GM12878 (cell line): Measurements from ENCODE around the gene TMEM121B. TPM values are rescaled to one million over a fixed set of nuclear protein-coding genes. Genes with fewer than 3 reads are reported as not detected.

Experiments
- ATAC-seq: fragments of 200-7000 bp; cut with Tn5 transposase; 3 replicates; pipeline ENCODE4 v1.9.1; 2020; ENCODE audit warnings: mild to moderate bottlenecking, moderate library complexity
- BruUV-seq: library from RNA; stranded (reverse); fragments of 400-500 nt; replicated peaks from 2 replicates; lab custom pipeline; 2021; lab: Mats Ljungman, UMichigan
- CTCF ChIA-PET: fragments of 300-600 bp; sonication (Branson Sonifier 250); formaldehyde crosslinking; extraction: SDS; loops from one replicate; lab custom pipeline; 2021; ENCODE audit warnings: inconsistent platforms; lab: Yijun Ruan, JAX
- POLR2A ChIA-PET: fragments of 350-600 bp; formaldehyde crosslinking; extraction: SDS; loops from one replicate; lab custom pipeline; 2021; ENCODE audit warnings: inconsistent platforms; lab: Charles Lee
- RAD21 ChIA-PET: fragments of 300-600 bp; sonication (Branson Sonifier 250); formaldehyde crosslinking; loops from one replicate; lab custom pipeline; 2023; ENCODE audit warnings: antibody characterized with exemption; ENCODE audit not compliant: unreplicated experiment; lab: Charles Lee
- SMC1A ChIA-PET: fragments of 300-600 bp; sonication (Branson Sonifier 250); formaldehyde crosslinking; loops from one replicate; lab custom pipeline; 2023; ENCODE audit not compliant: unreplicated experiment, uncharacterized antibody; lab: Charles Lee
- DNase-seq: peaks from one replicate; pipeline ENCODE4 v3.0.0-alpha.2; 2011; ENCODE audit warnings: low read depth, low spot score
- FAIRE-seq: peaks from 3 replicates; lab custom pipeline; 2011; peaks lifted over from hg19 to GRCh38; lab: Jason Lieb, UNC
- H2AFZ ChIP-seq: 2 replicates; pipeline ENCODE4 v1.6.0; 2011; ENCODE audit warnings: low read depth, low read length, control low read depth; ENCODE audit not compliant: control insufficient read depth
- H3K27ac ChIP-seq: 2 replicates; pipeline ENCODE4 v1.5.1; 2011; ENCODE audit warnings: control low read depth; ENCODE audit not compliant: control insufficient read depth, insufficient read depth
- H3K27me3 ChIP-seq, 2 experiments: replicated peaks in 1 of 2; 2 replicates each; pipeline versions ENCODE4 v1.6.0 to v1.6.1; 2011; ENCODE audit warnings: low read length in 1 of 2; ENCODE audit not compliant: control insufficient read depth in 2 of 2, insufficient read depth in 2 of 2
- H3K36me3 ChIP-seq, 2 experiments: 2 replicates each; pipeline ENCODE4 v1.5.1; 2011; ENCODE audit warnings: low read length in 1 of 2; ENCODE audit not compliant: control insufficient read depth in 2 of 2, insufficient read depth in 2 of 2
- H3K4me1 ChIP-seq: 2 replicates; pipeline ENCODE4 v1.6.1; 2011; ENCODE audit warnings: mild to moderate bottlenecking, low read length, moderate library complexity, mixed read lengths; ENCODE audit not compliant: control insufficient read depth, insufficient read depth
- H3K4me2 ChIP-seq: 2 replicates; pipeline ENCODE4 v1.6.0; 2011; ENCODE audit warnings: control low read depth; ENCODE audit not compliant: control insufficient read depth, insufficient read depth
- H3K4me3 ChIP-seq: fragments of 200-600 bp; sonication (generic); 2 replicates; pipeline ENCODE4 v1.5.1; 2016
- H3K79me2 ChIP-seq: 2 replicates; pipeline ENCODE4 v1.6.0; 2011; ENCODE audit warnings: low read length; ENCODE audit not compliant: control insufficient read depth, insufficient read depth
- H3K9ac ChIP-seq: 2 replicates; pipeline ENCODE4 v1.8.0; 2011; ENCODE audit warnings: low read length, control low read depth, mixed read lengths; ENCODE audit not compliant: control insufficient read depth, insufficient read depth
- H3K9me3 ChIP-seq: replicated peaks from 3 replicates; pipeline ENCODE4 v1.5.1; 2011; ENCODE audit warnings: mild to moderate bottlenecking, low read length; ENCODE audit not compliant: control insufficient read depth, insufficient read depth
- H4K20me1 ChIP-seq: 2 replicates; pipeline ENCODE4 v1.6.0; 2011; ENCODE audit not compliant: control insufficient read depth, insufficient read depth
- ASH2L ChIP-seq: fragments of 300-600, 200-600 bp; sonication (generic); IDR thresholded peaks from 2 replicates; pipeline ENCODE4 v1.6.1; 2017; ENCODE audit warnings: low read depth, mild to moderate bottlenecking, borderline replicate concordance
- HDAC6 ChIP-seq: fragments of 200-600 bp; sonication (generic); IDR thresholded peaks from one replicate; pipeline ENCODE4 v1.8.0; 2017; ENCODE audit warnings: antibody characterized with exemption; ENCODE audit not compliant: unreplicated experiment
- IRF3 ChIP-seq: fragments of 450-650 bp; IDR thresholded peaks from 2 replicates; pipeline ENCODE4 v1.6.1; 2014; ENCODE audit warnings: mild to moderate bottlenecking
- IRF5 ChIP-seq: fragments of 450-650 bp; IDR thresholded peaks from 2 replicates; pipeline ENCODE4 v1.6.1; 2017; ENCODE audit warnings: borderline replicate concordance
- MAX ChIP-seq: IDR thresholded peaks from 2 replicates; pipeline ENCODE4 v1.6.1; 2012; ENCODE audit warnings: low read depth, low read length, improper control_type of control experiment
- MTA2 ChIP-seq: fragments of 450-650 bp; IDR thresholded peaks from 2 replicates; pipeline ENCODE4 v1.6.1; 2016; ENCODE audit warnings: low read depth, mild to moderate bottlenecking, moderate library complexity
- MYB ChIP-seq: fragments of 150-350 bp; IDR thresholded peaks from 2 replicates; pipeline ENCODE4 v1.6.1; 2014; ENCODE audit warnings: mild to moderate bottlenecking, low read depth, low read length, borderline replicate concordance
- NFXL1 ChIP-seq: fragments of 450-650 bp; IDR thresholded peaks from 2 replicates; pipeline ENCODE4 v1.6.1; 2017; ENCODE audit warnings: antibody characterized with exemption, mild to moderate bottlenecking, borderline replicate concordance
- PAX8 ChIP-seq: fragments of 450-650 bp; IDR thresholded peaks from 2 replicates; pipeline ENCODE4 v1.6.1; 2017; ENCODE audit warnings: mild to moderate bottlenecking, moderate library complexity
- PBX3 ChIP-seq: IDR thresholded peaks from 2 replicates; pipeline ENCODE4 v1.6.1; 2011; ENCODE audit warnings: mild to moderate bottlenecking, low read depth, low read length, moderate library complexity; ENCODE audit not compliant: insufficient replicate concordance
- RBBP5 ChIP-seq: fragments of 200-600 bp; sonication (generic); conservative IDR thresholded peaks from 2 replicates; pipeline ENCODE4 v1.6.1; 2016
- WGBS: methylation state at CpG from one replicate; pipeline ENCODE4 v1.1.6; 2016; ENCODE audit warnings: low lambda C conversion rate; ENCODE audit not compliant: insufficient replicate concordance, insufficient coverage; ENCODE audit errors: missing lambda C conversion rate; 5-methylcytosine and 5-hydroxymethylcytosine counted together
- in situ Hi-C: fragments of 300-500 bp; cut with MboI; formaldehyde crosslinking; loops from 9 replicates; pipeline ENCODE4 v1.14.3; 2018; ENCODE audit warnings: mixed read lengths
- intact Hi-C: fragments of 100-400 bp; cut with micrococcal nuclease; formaldehyde crosslinking; loops from one replicate; pipeline ENCODE4 v1.14.2; 2022; ENCODE audit not compliant: unreplicated experiment
- polyA plus RNA-seq, 11 experiments: library from polyadenylated mRNA; depleted of rRNA in 4 of 11; unstranded in 6 of 11; stranded (reverse) in 5 of 11; fragments of >200 nt; fragmentation: Nextera tagmentation in 4 of 11; fragmentation: Illumina TruSeq in 1 of 11; extraction: Ambion mirVana in 4 of 11; extraction: Trizol in 1 of 11; gene quantifications; 1 replicate in 1 of 11; 2 replicates in 10 of 11; pipeline versions ENCODE4 v1.2.1 to v1.2.3, GENCODE V29; 2011 to 2016; ENCODE audit warnings: inconsistent platforms in 2 of 11, missing spikeins in 2 of 11, low read depth in 1 of 11
- total RNA-seq, 4 experiments: library from RNA; depleted of rRNA in 3 of 4; stranded (reverse); fragments of >200 nt in 3 of 4; fragmentation: Illumina TruSeq in 1 of 4; extraction: Trizol in 1 of 4; gene quantifications; 2 replicates each; pipeline versions ENCODE4 v1.2.1 to v1.2.3, GENCODE V29; 2013 to 2021

Gene TMEM121B
- total and polyA plus RNA-seq, 10 of the 15 experiments (the other 5 are each of a cell fraction or from before 2014, with no cell fraction given): 0.02 to 0.10 (median 0.06) TPM; not detected in 5

- Histone ChIP-seq H3K9me3 (no peaks in the 10 kb centered on the region), H3K27ac (no peak overlapping the region), H3K4me3 (no peak overlapping the region), H4K20me1 (no peaks in the 10 kb centered on the region), H2AFZ (no peak overlapping the region), H3K27me3 (no peaks in the 10 kb centered on the region), H3K36me3 (peaks cover 11 to 29% of the 10 kb centered on the region in 2 experiments; a peak in 3 of 4 replicates), H3K4me2 (no peak overlapping the region), H3K4me1 (no peaks in the 10 kb centered on the region), H3K9ac (no peak overlapping the region), H3K79me2 (no peaks in the 10 kb centered on the region)
- WGBS: 92% methylated on average over 7 of the region's 8 CpGs
- in situ Hi-C loops (no loop called here), intact Hi-C loops (no loop called here)
- CTCF ChIA-PET: no interaction called here
- SMC1A ChIA-PET: no interaction called here
- FAIRE-seq (no peak), DNase-seq (no peak), ATAC-seq (no peak)
- BruUV-seq: no TSS peak
- TF ChIP-seq PBX3: no peak
- TF ChIP-seq NFXL1: no peak
- no peak for TF ChIP-seq MAX
- no peak for TF ChIP-seq HDAC6
- no peak for TF ChIP-seq ASH2L
- no peak for TF ChIP-seq PAX8
- TF ChIP-seq RBBP5: no peak
- no peak for TF ChIP-seq MYB
- TF ChIP-seq MTA2: no peak
- no peak for TF ChIP-seq IRF3
- TF ChIP-seq IRF5: no peak
- POLR2A ChIA-PET: interaction anchor here (1.2 kb wide), 1 partner anchor 47 kb away, joined by 3 read pairs; no protein-coding TSS in a partner anchor
- RAD21 ChIA-PET: no interaction called here
Observed at GRCh38 chr22:17143826-17144225, 22.7 kb upstream of the TMEM121B start.
